GM12801 (cell line): ENCODE data around the gene DIAPH2.

ENCODE experiments used
- CTCF ChIP-seq: IDR thresholded peaks from one replicate; pipeline ENCODE4 v1.5.1; 2011; ENCODE audit warnings: control low read depth; ENCODE audit not compliant: insufficient read length; ENCODE audit errors: extremely low read depth

Gene DIAPH2

GRCh38 chrX:97384685-97385084, 700.0 kb downstream of the DIAPH2 start:
- no peak for TF ChIP-seq CTCF

GRCh38 chrX:97387004-97387403, 702.4 kb downstream of the DIAPH2 start:
- TF ChIP-seq CTCF, result no peak

- no peak for TF ChIP-seq CTCF
Measured at GRCh38 chrX:97389761-97390192, 705.1 kb downstream of the DIAPH2 start.

GRCh38 chrX:97397371-97397770, 712.7 kb downstream of the DIAPH2 start:
- no peak for TF ChIP-seq CTCF

- TF ChIP-seq CTCF, result no peak
Measured at GRCh38 chrX:97398030-97398551, 713.4 kb downstream of the DIAPH2 start.

GRCh38 chrX:97399400-97399799, 714.8 kb downstream of the DIAPH2 start:
- TF ChIP-seq CTCF, result no peak

GRCh38 chrX:97400492-97400891, 715.9 kb downstream of the DIAPH2 start:
- TF ChIP-seq CTCF, result no peak
